K562 (cell line): ENCODE data around the gene CDSN. TPM values are rescaled to one million over a fixed set of nuclear protein-coding genes. Genes with fewer than 3 reads are reported as not detected.

Source experiments
- ARNT ChIP-seq, 2 experiments: fragments of 450-650 bp; IDR thresholded peaks; 2 replicates each; pipeline ENCODE4 v1.6.1; 2016; ENCODE audit warnings: mild to moderate bottlenecking in 1 of 2
- BMI1 ChIP-seq: fragments of 150-350 bp; IDR thresholded peaks from 2 replicates; pipeline ENCODE4 v1.6.1; 2014; ENCODE audit warnings: low read length
- CAMTA2 ChIP-seq: fragments of 250-450 bp; sonication (Bioruptor Pico); conservative IDR thresholded peaks from 2 replicates; pipeline ENCODE4 v1.5.1; 2022
- CBX3 ChIP-seq, 2 experiments: IDR thresholded peaks; 1 replicate in 1 of 2; 2 replicates in 1 of 2; pipeline ENCODE4 v1.6.1; 2012; ENCODE audit warnings: inconsistent platforms in 2 of 2, low read length in 2 of 2, borderline replicate concordance in 1 of 2, control low read depth in 1 of 2
- CHCHD3 ChIP-seq: fragments of 250-450 bp; sonication (Bioruptor Pico); IDR thresholded peaks from 2 replicates; pipeline ENCODE4 v2.1.2; 2022; ENCODE audit warnings: mild to moderate bottlenecking
- CREM ChIP-seq: IDR thresholded peaks from 2 replicates; pipeline ENCODE4 v1.6.1; 2014; ENCODE audit warnings: antibody characterized with exemption, low read depth
- HCFC1 ChIP-seq: IDR thresholded peaks from 2 replicates; pipeline ENCODE4 v1.6.1; 2012; ENCODE audit warnings: low read depth, low read length, improper control_type of control experiment
- HEY1 ChIP-seq: fragments of 250-450 bp; sonication (Bioruptor Pico); IDR thresholded peaks from 2 replicates; pipeline ENCODE4 v1.5.0; 2020; ENCODE audit warnings: mild to moderate bottlenecking, moderate library complexity, borderline replicate concordance
- JUND ChIP-seq, 2 experiments: IDR thresholded peaks; 2 replicates in 1 of 2; 3 replicates in 1 of 2; pipeline ENCODE4 v1.6.1; 2011; ENCODE audit warnings: borderline replicate concordance in 2 of 2, low read depth in 2 of 2, low read length in 2 of 2, improper control_type of control experiment in 1 of 2, missing biosample characterization in 1 of 2, missing genetic modification characterization in 1 of 2, missing genetic modification reagents in 1 of 2
- MAFG ChIP-seq: fragments of 450-650 bp; conservative IDR thresholded peaks from 2 replicates; pipeline ENCODE4 v1.6.1; 2016; ENCODE audit warnings: missing genetic modification characterization, missing compliant biosample characterization
- MTA3 ChIP-seq: fragments of 450-650 bp; formaldehyde crosslinking; IDR thresholded peaks from 2 replicates; pipeline ENCODE4 v1.6.1; 2017; ENCODE audit warnings: mild to moderate bottlenecking, borderline replicate concordance
- MYC ChIP-seq, 2 experiments: fragments of 250-450 bp in 1 of 2; sonication (Bioruptor Pico) in 1 of 2; IDR thresholded peaks; 2 replicates each; pipeline versions ENCODE4 v1.5.1 to v1.6.1; 2012 to 2021; ENCODE audit warnings: low read depth in 2 of 2, borderline replicate concordance in 1 of 2, improper control_type of control experiment in 1 of 2, low read length in 1 of 2, mild to moderate bottlenecking in 1 of 2, moderate library complexity in 1 of 2
- POLR2A ChIP-seq: fragments of 450-650 bp; conservative IDR thresholded peaks from 2 replicates; pipeline ENCODE4 v1.6.1; 2016
- POLR3A ChIP-seq: IDR thresholded peaks from 2 replicates; pipeline ENCODE4 v1.6.1; 2011; ENCODE audit warnings: borderline replicate concordance, mild to moderate bottlenecking, moderate library complexity; ENCODE audit not compliant: insufficient read length, insufficient read depth; ENCODE audit errors: extremely low read depth
- PTRF ChIP-seq: fragments of 450-650 bp; IDR thresholded peaks from 2 replicates; pipeline ENCODE4 v1.6.1; 2016; ENCODE audit warnings: mild to moderate bottlenecking, missing genetic modification characterization, missing compliant biosample characterization
- RBM15 ChIP-seq: fragments of 200-400 bp; formaldehyde crosslinking; IDR thresholded peaks from 2 replicates; pipeline ENCODE4 v1.6.1; 2018; ENCODE audit warnings: mild to moderate bottlenecking, low read length, moderate library complexity; ENCODE audit not compliant: insufficient read depth
- RBM39 ChIP-seq: fragments of 200-400 bp; formaldehyde crosslinking; optimal IDR thresholded peaks from 2 replicates; pipeline ENCODE3; 2018; ENCODE audit warnings: low read depth, low read length
- SAFB2 ChIP-seq: fragments of 200-400 bp; formaldehyde crosslinking; IDR thresholded peaks from 2 replicates; pipeline ENCODE4 v1.6.1; 2018; ENCODE audit warnings: borderline replicate concordance, low read length, low read depth, moderate library complexity; ENCODE audit not compliant: severe bottlenecking
- SIN3A ChIP-seq, 2 experiments: fragments of 150-350 bp in 1 of 2; IDR thresholded peaks; 2 replicates each; pipeline ENCODE4 v1.6.1; 2011 to 2016; ENCODE audit warnings: borderline replicate concordance in 2 of 2, low read depth in 2 of 2, low read length in 2 of 2, mild to moderate bottlenecking in 2 of 2, moderate library complexity in 2 of 2; ENCODE audit not compliant: control insufficient read depth in 1 of 2
- SMARCE1 ChIP-seq: fragments of 450-650 bp; IDR thresholded peaks from 2 replicates; pipeline ENCODE4 v1.7.1; 2016; ENCODE audit warnings: mild to moderate bottlenecking
- SNIP1 ChIP-seq: fragments of 450-650 bp; IDR thresholded peaks from 2 replicates; pipeline ENCODE4 v1.7.1; 2017; ENCODE audit warnings: low read depth, mild to moderate bottlenecking
- ZC3H4 ChIP-seq: sonication (generic); formaldehyde crosslinking; IDR thresholded peaks from 2 replicates; pipeline ENCODE4 v1.9.0; 2021; ENCODE audit warnings: missing genetic modification reagents, borderline replicate concordance
- ZKSCAN1 ChIP-seq: fragments of 150-350 bp; IDR thresholded peaks from 2 replicates; pipeline ENCODE4 v1.6.1; 2016; ENCODE audit warnings: low read depth, low read length
- polyA plus RNA-seq, 8 experiments: library from polyadenylated mRNA; depleted of rRNA in 4 of 8; stranded (reverse) in 5 of 8; unstranded in 3 of 8; fragments of >200 nt; fragmentation: Nextera tagmentation in 2 of 8; fragmentation: Illumina TruSeq in 1 of 8; extraction: Ambion mirVana in 2 of 8; extraction: Trizol in 1 of 8; gene quantifications; 2 replicates each; pipeline versions ENCODE4 v1.2.1 to v1.2.3, GENCODE V29; 2011 to 2014; ENCODE audit warnings: inconsistent platforms in 1 of 8, missing spikeins in 1 of 8
- total RNA-seq, 7 experiments: library from RNA; depleted of rRNA in 6 of 7; stranded (reverse); fragments of >200 nt in 6 of 7; fragmentation: Illumina TruSeq in 2 of 7; extraction: Trizol in 2 of 7; gene quantifications; 2 replicates each; pipeline versions ENCODE4 v1.2.1 to v1.2.3, GENCODE V29; 2011 to 2021; ENCODE audit warnings: low replicate concordance in 1 of 7
- TF ChIP-seq, protein P1 (sequence below), 3 experiments: IDR thresholded peaks in 2 of 3; conservative IDR thresholded peaks in 1 of 3; 2 replicates each; pipeline ENCODE4 v1.5.1; 2011 to 2012; ENCODE audit warnings: low read length in 3 of 3, mild to moderate bottlenecking in 3 of 3, control low read depth in 2 of 3, improper control_type of control experiment in 1 of 3, inconsistent platforms in 1 of 3, low read depth in 1 of 3, mixed read lengths in 1 of 3, moderate library complexity in 1 of 3; ENCODE audit not compliant: insufficient read depth in 2 of 3

The CDSN gene
- total and polyA plus RNA-seq, 9 of the 15 experiments (the other 6 are each of a cell fraction or from before 2014, with no cell fraction given) = not detected

DNA sequence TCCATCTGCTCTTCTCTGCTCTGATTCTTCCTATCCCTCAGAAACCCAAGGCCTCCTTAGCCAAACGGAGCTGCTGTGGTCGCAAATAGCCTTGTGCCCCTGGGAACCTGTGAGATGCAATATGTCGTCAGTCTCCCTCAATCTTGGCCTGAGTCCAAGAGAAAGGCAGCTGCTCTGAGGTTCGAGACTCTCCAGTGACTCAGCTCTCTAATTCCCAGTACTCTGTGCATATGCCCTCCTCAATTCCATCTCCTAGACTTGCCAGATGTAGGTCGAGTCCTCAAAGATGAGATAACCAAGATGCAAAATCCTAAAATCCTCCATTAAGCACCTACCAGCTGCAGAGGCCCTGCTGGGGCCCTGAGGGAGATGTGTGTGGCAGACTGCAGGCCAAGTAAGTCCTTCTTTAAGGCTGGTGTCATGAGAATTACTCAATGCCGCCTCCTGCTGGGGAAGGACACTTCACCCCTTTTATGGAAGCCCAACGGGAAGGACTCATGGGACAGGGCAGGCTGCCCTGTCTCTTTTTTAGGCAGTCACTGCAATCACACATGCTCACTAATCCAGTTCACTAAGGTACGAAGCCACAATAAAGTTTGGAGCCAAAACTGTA is 36.4 kb downstream of the CDSN start (continued):
- peak; percentile 43; the same call in 1 of the 2 replicates for TF ChIP-seq JUND (IDR thresholded peaks at IDR 0.05; ENCODE audit: borderline replicate concordance, low read depth, low read length)
- TF ChIP-seq JUND (tag; IDR thresholded peaks at IDR 0.05; ENCODE audit: borderline replicate concordance, low read depth, low read length) = peak; percentile 80; the same call in 2 of the 3 replicates
- no peak for TF ChIP-seq HEY1 (CRISPR knock-in tag)
- TF ChIP-seq, protein P1, sequence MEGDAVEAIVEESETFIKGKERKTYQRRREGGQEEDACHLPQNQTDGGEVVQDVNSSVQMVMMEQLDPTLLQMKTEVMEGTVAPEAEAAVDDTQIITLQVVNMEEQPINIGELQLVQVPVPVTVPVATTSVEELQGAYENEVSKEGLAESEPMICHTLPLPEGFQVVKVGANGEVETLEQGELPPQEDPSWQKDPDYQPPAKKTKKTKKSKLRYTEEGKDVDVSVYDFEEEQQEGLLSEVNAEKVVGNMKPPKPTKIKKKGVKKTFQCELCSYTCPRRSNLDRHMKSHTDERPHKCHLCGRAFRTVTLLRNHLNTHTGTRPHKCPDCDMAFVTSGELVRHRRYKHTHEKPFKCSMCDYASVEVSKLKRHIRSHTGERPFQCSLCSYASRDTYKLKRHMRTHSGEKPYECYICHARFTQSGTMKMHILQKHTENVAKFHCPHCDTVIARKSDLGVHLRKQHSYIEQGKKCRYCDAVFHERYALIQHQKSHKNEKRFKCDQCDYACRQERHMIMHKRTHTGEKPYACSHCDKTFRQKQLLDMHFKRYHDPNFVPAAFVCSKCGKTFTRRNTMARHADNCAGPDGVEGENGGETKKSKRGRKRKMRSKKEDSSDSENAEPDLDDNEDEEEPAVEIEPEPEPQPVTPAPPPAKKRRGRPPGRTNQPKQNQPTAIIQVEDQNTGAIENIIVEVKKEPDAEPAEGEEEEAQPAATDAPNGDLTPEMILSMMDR (IDR thresholded peaks at IDR 0.05 in 2 of 3, conservative IDR thresholded peaks at IDR 0.05 in 1 of 3; ENCODE audit: insufficient read depth in 2 of 3, low read depth in 1 of 3, low read length in 3 of 3) = peak; percentile 78 to 89 (median 84)
- peak in 1 of 2 experiments; percentile 45; a peak in 1 of 3 replicates for TF ChIP-seq CBX3 (IDR thresholded peaks at IDR 0.05; ENCODE audit: borderline replicate concordance in 1 of 2, low read length in 2 of 2)
- TF ChIP-seq ZKSCAN1 = peak; percentile 90
- TF ChIP-seq PTRF (tag) = no peak
- TF ChIP-seq MYC (IDR thresholded peaks at IDR 0.05; ENCODE audit: low read depth, low read length) = peak; percentile 24; the same call in 1 of the 2 replicates
- TF ChIP-seq MYC (CRISPR knock-in tag; IDR thresholded peaks at IDR 0.05; ENCODE audit: borderline replicate concordance, low read depth) = no peak
- no peak for TF ChIP-seq CHCHD3 (CRISPR knock-in tag)
- TF ChIP-seq CAMTA2 (CRISPR knock-in tag) = no peak
- no peak for TF ChIP-seq RBM39
- peak in 1 of 2 experiments; percentile 73; a peak in 2 of 4 replicates for TF ChIP-seq ARNT (IDR thresholded peaks at IDR 0.05)
- TF ChIP-seq SNIP1 = no peak; the same call in 1 of the 2 replicates
- TF ChIP-seq SAFB2 = no peak
- no peak for TF ChIP-seq RBM15
- TF ChIP-seq POLR2A = no peak
- TF ChIP-seq SIN3A (IDR thresholded peaks at IDR 0.05; ENCODE audit: borderline replicate concordance in 2 of 2, control insufficient read depth in 1 of 2, low read depth in 2 of 2, low read length in 2 of 2) = no peak
- no peak for TF ChIP-seq POLR3A
- TF ChIP-seq ZC3H4 (CRISPR knock-in tag) = no peak
- TF ChIP-seq MAFG (tag) = peak; percentile 71
- peak; percentile 33; the same call in 1 of the 2 replicates for TF ChIP-seq SMARCE1
- peak; percentile 82; the same call in 1 of the 2 replicates for TF ChIP-seq MTA3
- no peak for TF ChIP-seq HCFC1
- TF ChIP-seq BMI1 = no peak
- TF ChIP-seq CREM = 0 out of 2 replicates have a peak, but pooled peaks have one; percentile 11
